ENCODE results near the gene ITPR1. TPM values are rescaled to one million over a fixed set of nuclear protein-coding genes. Genes with fewer than 3 reads are reported as not detected.

Gene ITPR1
- total RNA-seq, 1 experiment from 2014 or later, result 11.3 TPM

- H3K27me3 ChIP-seq (ENCODE audit: insufficient read depth, low read depth), result no peaks in the 10 kb centered on the region
- H3K9me3 ChIP-seq (ENCODE audit: insufficient read depth, low read depth), result no peaks in the 10 kb centered on the region
- no peak overlapping the region for H2AFZ ChIP-seq
- no peaks in the 10 kb centered on the region for H3K79me2 ChIP-seq (ENCODE audit: low read depth)
- ChIA-PET POLR2A (ENCODE audit: unreplicated experiment) (no interaction called here), CTCF (no interaction called here)
- no peaks in the 10 kb centered on the region for H3K36me3 ChIP-seq (ENCODE audit: low read depth)
- H3F3A ChIP-seq (ENCODE audit: insufficient read depth, low read depth), result no peaks in the 10 kb centered on the region
- intact Hi-C loops (cut with micrococcal nuclease; ENCODE audit: unreplicated experiment), result no loop called here
- no peaks in the 10 kb centered on the region for H3K4me1 ChIP-seq (replicated peaks; ENCODE audit: insufficient read depth)
- H3K27ac ChIP-seq, result no peak overlapping the region
- H4K20me1 ChIP-seq (ENCODE audit: insufficient read depth), result no peaks in the 10 kb centered on the region
- no peak overlapping the region for H3K4me2 ChIP-seq
- no TSS peak for BruUV-seq (replicated peaks)
- no peaks in the 10 kb centered on the region for H3K9me2 ChIP-seq (ENCODE audit: insufficient read depth)
- TF ChIP-seq EZH2 (IDR thresholded peaks at IDR 0.05; ENCODE audit: low read depth), result no peak
- TF ChIP-seq CTCF (conservative IDR thresholded peaks at IDR 0.05), result no peak
- H3K4me3 ChIP-seq, result no peak overlapping the region
- no peak for DNase-seq
Observed at GRCh38 chr3:4540267-4540666, 47.1 kb downstream of the ITPR1 start.

GRCh38 chr3:4543110-4543509, 50.0 kb downstream of the ITPR1 start:
- H3K9me2 ChIP-seq (ENCODE audit: insufficient read depth), result no peaks in the 10 kb centered on the region
- H2AFZ ChIP-seq, result no peak overlapping the region
- H4K20me1 ChIP-seq (ENCODE audit: insufficient read depth), result no peaks in the 10 kb centered on the region
- no peak overlapping the region for H3K4me3 ChIP-seq
- DNase-seq, result no peak
- H3K36me3 ChIP-seq (ENCODE audit: low read depth), result no peaks in the 10 kb centered on the region
- POLR2A ChIA-PET (ENCODE audit: unreplicated experiment), result no interaction called here
- intact Hi-C loops (cut with micrococcal nuclease; ENCODE audit: unreplicated experiment), result no loop called here
- H3K79me2 ChIP-seq (ENCODE audit: low read depth), result no peaks in the 10 kb centered on the region
- no TSS peak for BruUV-seq (replicated peaks)
- H3F3A ChIP-seq (ENCODE audit: insufficient read depth, low read depth), result no peaks in the 10 kb centered on the region
- no peaks in the 10 kb centered on the region for H3K27me3 ChIP-seq (ENCODE audit: insufficient read depth, low read depth)
- no peak overlapping the region for H3K4me2 ChIP-seq
- CTCF ChIA-PET, result no interaction called here
- H3K9me3 ChIP-seq (ENCODE audit: insufficient read depth, low read depth), result no peaks in the 10 kb centered on the region
- no peaks in the 10 kb centered on the region for H3K4me1 ChIP-seq (replicated peaks; ENCODE audit: insufficient read depth)
- H3K27ac ChIP-seq, result no peak overlapping the region
- TF ChIP-seq CTCF (conservative IDR thresholded peaks at IDR 0.05), result no peak
- TF ChIP-seq EZH2 (IDR thresholded peaks at IDR 0.05; ENCODE audit: low read depth), result no peak

- Histone ChIP-seq H3K79me2 (ENCODE audit: low read depth) (no peaks in the 10 kb centered on the region), H3K36me3 (ENCODE audit: low read depth) (no peaks in the 10 kb centered on the region), H3K9me2 (ENCODE audit: insufficient read depth) (no peaks in the 10 kb centered on the region), H3K4me1 (replicated peaks; ENCODE audit: insufficient read depth) (no peaks in the 10 kb centered on the region), H3F3A (ENCODE audit: insufficient read depth, low read depth) (no peaks in the 10 kb centered on the region), H3K27ac (no peak overlapping the region), H2AFZ (no peak overlapping the region), H3K4me3 (no peak overlapping the region), H3K4me2 (no peak overlapping the region), H3K9me3 (ENCODE audit: insufficient read depth, low read depth) (no peaks in the 10 kb centered on the region), H4K20me1 (ENCODE audit: insufficient read depth) (no peaks in the 10 kb centered on the region), H3K27me3 (ENCODE audit: insufficient read depth, low read depth) (no peaks in the 10 kb centered on the region)
- CTCF ChIA-PET, result no interaction called here
- POLR2A ChIA-PET (ENCODE audit: unreplicated experiment), result no interaction called here
- TF ChIP-seq EZH2 (IDR thresholded peaks at IDR 0.05; ENCODE audit: low read depth) (no peak), CTCF (conservative IDR thresholded peaks at IDR 0.05) (no peak)
- no TSS peak for BruUV-seq (replicated peaks)
- no peak for DNase-seq
- intact Hi-C loops (cut with micrococcal nuclease; ENCODE audit: unreplicated experiment), result no loop called here
Observed at GRCh38 chr3:4546346-4547178, 53.4 kb downstream of the ITPR1 start.

Measured in PC-9 (cell line).